ENCODE results near the gene DYRK2.

DNA sequence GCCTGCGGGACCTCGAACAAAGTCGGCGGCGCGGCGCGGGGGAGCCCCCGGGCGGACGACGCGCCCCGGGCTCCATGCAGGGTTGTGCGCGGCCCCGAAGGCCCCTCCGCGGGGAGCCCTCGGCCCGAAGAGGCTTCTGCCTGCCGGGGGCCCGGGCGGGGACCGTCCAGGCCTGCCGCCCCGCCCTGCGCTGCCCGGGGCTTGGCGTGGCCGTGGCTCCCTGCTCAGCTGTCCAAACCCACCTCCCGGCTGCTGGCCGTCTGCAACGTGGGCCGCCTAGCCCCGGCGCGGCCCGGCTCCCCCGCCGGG, 670 bp downstream of the DYRK2 start:
- no peak for TF ChIP-seq CTCF (IDR thresholded peaks at IDR 0.05)
- TF ChIP-seq POLR2A (IDR thresholded peaks at IDR 0.05): no peak
